AG04449 (cell line): ENCODE measurements around the gene SURF4.

Experiments
- CTCF ChIA-PET: fragments of 350-600 bp; formaldehyde crosslinking; extraction: SDS; loops from one replicate; lab custom pipeline; 2021; ENCODE audit warnings: antibody characterized with exemption; lab: Yijun Ruan, JAX
- POLR2A ChIA-PET: fragments of 400-600, 350-600 bp; formaldehyde crosslinking; extraction: SDS; loops from one replicate; lab custom pipeline; 2020; ENCODE audit warnings: antibody characterized with exemption, inconsistent platforms; lab: Yijun Ruan, JAX
- DNase-seq: peaks from one replicate; pipeline ENCODE4 v3.0.0-alpha.2; 2010; ENCODE audit warnings: low read depth, low spot score
- H3K4me3 ChIP-seq: 2 replicates; pipeline ENCODE4 v1.5.1; 2011; ENCODE audit warnings: low read depth, mild to moderate bottlenecking, control low read depth, low read length
- TF ChIP-seq, protein P1 (sequence below): IDR thresholded peaks from one replicate; pipeline ENCODE4 v1.5.1; 2011; ENCODE audit warnings: mild to moderate bottlenecking, moderate library complexity, low read length, control low read depth, inconsistent platforms; ENCODE audit not compliant: insufficient read depth; ENCODE audit errors: missing control alignments

SURF4 gene

DNA sequence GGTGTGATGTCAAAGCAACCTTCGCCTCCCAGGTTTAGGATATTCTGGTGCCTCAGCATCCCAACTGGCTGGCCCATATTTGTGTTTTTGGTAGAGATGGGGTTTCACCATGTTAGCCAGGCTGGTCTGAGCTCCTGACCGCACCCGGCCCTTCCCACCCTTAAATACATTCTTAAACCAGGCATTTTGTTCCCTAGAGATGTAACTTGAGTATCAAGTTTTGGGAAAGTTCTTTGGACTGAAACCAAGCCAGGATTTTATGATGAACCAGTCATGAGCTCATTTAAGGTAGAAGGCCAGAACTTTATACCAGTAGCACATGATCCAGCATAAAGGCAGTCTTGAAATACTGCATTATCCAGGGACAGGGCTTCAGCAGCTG, 24.3 kb downstream of the SURF4 start:
- ChIA-PET POLR2A (interaction anchor here (0.9 kb wide), 2 partner anchors 9 to 12 kb away, joined by 3 read pairs; no protein-coding TSS in a partner anchor), CTCF (interaction anchor here (0.6 to 1.7 kb wide), 5 partner anchors 8 to 208 kb away, joined by 3 to 8 read pairs (median 3); no protein-coding TSS in a partner anchor)

DNA sequence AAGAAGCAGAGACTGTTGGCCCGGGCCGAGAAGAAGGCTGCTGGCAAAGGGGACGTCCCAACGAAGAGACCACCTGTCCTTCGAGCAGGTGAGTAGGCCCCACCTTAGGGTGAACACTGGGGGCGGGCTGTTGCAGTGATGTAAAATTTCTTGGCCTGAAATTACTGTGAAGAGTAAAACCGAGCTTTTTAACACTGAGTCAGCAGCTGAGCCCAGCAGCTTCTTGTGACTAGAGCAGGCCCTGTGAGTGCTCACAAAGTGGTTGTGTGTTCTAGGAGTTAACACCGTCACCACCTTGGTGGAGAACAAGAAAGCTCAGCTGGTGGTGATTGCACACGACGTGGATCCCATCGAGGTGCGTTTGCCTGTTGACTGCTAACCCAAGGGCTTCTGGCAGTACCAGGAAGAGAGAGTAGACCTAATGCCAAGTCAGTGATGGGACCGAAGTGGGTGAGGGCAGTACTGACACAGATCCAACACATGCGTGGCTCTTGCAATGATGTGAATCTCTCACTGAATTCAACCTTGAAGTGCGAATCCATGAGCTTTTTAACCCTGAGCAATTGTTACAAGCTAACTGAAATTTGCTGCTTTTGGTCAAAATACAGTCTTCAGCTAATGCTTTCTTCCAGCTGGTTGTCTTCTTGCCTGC, 25.8 kb downstream of the SURF4 start:
- H3K4me3 ChIP-seq, result peak overlapping the region; percentile 25
- CTCF ChIA-PET, result interaction anchor here (0.9 to 1.2 kb wide), 5 partner anchors 9 to 169 kb away, joined by 3 read pairs; no protein-coding TSS in a partner anchor
- POLR2A ChIA-PET, result interaction anchor here (0.7 to 0.9 kb wide), 2 partner anchors 20 to 135 kb away, joined by 3 to 4 read pairs; no protein-coding TSS in a partner anchor
- no peak for DNase-seq
- TF ChIP-seq, protein P1, sequence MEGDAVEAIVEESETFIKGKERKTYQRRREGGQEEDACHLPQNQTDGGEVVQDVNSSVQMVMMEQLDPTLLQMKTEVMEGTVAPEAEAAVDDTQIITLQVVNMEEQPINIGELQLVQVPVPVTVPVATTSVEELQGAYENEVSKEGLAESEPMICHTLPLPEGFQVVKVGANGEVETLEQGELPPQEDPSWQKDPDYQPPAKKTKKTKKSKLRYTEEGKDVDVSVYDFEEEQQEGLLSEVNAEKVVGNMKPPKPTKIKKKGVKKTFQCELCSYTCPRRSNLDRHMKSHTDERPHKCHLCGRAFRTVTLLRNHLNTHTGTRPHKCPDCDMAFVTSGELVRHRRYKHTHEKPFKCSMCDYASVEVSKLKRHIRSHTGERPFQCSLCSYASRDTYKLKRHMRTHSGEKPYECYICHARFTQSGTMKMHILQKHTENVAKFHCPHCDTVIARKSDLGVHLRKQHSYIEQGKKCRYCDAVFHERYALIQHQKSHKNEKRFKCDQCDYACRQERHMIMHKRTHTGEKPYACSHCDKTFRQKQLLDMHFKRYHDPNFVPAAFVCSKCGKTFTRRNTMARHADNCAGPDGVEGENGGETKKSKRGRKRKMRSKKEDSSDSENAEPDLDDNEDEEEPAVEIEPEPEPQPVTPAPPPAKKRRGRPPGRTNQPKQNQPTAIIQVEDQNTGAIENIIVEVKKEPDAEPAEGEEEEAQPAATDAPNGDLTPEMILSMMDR, result no peak

More for the DNA sequence above, 24.3 kb downstream of the SURF4 start:
- DNase-seq, result no peak
- H3K4me3 ChIP-seq, result no peak overlapping the region
- TF ChIP-seq, protein P1, result no peak

DNA sequence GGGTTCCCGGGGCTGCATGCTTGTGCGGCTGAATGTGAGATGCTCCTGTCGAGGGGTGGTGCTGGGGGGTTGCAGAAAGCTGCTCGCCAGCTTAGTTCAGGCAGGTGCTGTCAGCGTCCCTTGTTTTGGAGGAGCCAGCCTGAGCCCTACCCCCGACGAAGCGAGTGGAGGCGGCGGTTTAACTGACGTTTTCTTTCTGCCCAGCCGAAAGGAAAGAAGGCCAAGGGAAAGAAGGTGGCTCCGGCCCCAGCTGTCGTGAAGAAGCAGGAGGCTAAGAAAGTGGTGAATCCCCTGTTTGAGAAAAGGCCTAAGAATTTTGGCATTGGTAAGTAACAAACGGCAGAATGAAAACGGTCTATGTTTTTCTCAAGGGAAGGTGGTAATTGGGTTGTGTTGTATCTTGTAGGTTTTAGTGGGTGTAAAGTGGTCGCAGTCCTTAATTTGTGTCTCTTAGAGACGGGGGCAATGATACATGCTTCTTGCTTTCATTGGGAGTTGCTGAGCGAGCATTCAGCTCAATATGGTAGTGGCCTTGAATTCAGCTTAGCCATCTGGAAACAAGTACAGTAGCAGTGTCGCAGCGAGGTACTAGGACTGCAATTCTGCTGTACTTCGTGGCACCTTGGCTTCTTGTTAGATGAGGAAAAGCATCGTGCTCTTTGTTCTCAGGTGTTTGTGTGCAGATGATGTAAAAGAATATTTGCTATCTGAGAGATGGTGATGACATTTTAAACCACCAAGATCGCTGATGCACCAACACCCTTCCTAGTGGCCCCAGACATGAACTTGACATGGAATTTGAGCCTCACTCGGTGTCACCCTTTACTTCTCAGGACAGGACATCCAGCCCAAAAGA, 26.9 kb downstream of the SURF4 start:
- CTCF ChIA-PET, result interaction anchor here (1.2 to 1.7 kb wide), 2 partner anchors 8 to 14 kb away, joined by 3 to 6 read pairs; no protein-coding TSS in a partner anchor
- H3K4me3 ChIP-seq, result peak overlapping the region; percentile 96
- POLR2A ChIA-PET, result interaction anchor here (0.8 to 2.1 kb wide), 8 partner anchors 7 to 213 kb away, joined by 3 to 14 read pairs (median 8); partner anchors contain the start of genes SURF1 and SURF2
- no peak for DNase-seq
- TF ChIP-seq, protein P1, result no peak

DNA sequence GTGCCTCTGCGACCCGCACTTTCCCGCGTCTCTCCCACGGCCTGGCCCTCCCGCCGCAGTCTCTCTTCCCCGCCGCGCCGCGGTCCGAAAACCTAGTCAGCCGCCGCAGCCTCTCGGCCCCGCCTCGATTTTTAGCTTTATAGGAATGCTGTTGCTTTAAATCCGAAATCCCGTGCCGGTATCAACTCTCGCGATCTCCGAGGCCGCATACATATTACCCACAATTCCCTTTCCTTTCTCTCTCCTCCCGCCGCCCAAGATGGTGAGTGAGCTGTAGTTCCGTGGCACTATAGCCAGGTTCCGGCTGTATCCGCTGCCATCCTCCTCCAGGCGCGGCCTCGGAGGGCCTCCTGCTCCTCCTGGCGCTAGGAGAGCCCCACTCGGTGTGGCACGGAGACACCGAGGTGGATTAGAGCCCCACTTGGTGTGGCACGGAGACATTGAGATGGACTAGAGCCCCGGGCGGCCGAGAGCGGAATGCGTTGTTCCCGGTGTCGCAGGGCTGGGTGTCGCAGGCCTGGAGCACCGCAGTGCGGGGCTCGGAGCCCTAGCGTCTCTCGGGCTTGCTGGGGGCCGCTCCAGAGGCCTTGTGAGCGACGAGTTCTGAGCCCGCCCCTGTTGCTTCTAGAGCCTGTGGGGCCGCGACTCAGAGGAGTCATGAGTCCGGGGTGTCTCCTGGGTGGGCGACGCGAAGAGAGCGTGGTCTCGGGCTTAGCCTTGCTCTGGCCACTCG, 27.7 kb downstream of the SURF4 start, which contains the start of the genes MED22 and RPL7A:
TSS of gene MED22 (minus strand) at position 147 of the 733 bp plus-strand sequence. CDS start 1,469 bp downstream, outside the sequence.
TSS of gene RPL7A (plus strand) at position 234 of the 733 bp plus-strand sequence. CDS start at position 260, 26 bp downstream.
- TF ChIP-seq, protein P1, result no peak
- ChIA-PET POLR2A (interaction anchor here (0.6 to 2.1 kb wide), 19 partner anchors 8 to 213 kb away, joined by 3 to 14 read pairs (median 4); partner anchors contain the start of genes CACFD1, SLC2A6, SURF1 and SURF2), CTCF (interaction anchor here (1.2 to 1.8 kb wide), 3 partner anchors 9 to 161 kb away, joined by 3 to 6 read pairs (median 6); no protein-coding TSS in a partner anchor)
- H3K4me3 ChIP-seq, result peak within 1 kb of the TSS; percentile 96
- DNase-seq, result peak; percentile 73

DNA sequence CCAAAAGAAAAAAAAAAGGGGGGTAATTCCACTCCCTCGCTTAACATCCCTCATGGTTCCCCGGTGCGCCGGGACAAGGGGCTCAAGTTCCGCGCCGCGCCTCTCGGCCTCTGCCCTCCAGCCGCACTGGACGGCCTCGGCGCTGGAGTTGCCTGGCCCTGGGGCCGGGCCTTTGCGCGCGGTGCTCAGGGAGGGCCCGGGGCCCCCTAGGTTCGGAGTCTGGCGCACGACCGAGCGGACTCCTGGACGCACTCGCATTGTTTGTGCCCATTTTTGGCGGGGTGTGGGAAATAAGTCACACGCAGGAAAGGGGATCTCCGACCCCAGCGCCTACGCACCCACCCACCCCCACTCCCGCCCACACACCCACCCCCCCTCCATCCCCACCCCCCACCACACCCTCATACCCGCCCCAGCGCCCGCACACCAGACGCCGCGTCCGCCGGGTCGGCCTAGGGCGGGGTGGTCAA, 28.3 kb downstream of the SURF4 start:
- POLR2A ChIA-PET, result interaction anchor here (0.6 to 2.1 kb wide), 20 partner anchors 8 to 319 kb away, joined by 3 to 14 read pairs (median 4); partner anchors contain the start of genes CACFD1, SLC2A6, SURF1 and SURF2
- H3K4me3 ChIP-seq, result peak overlapping the region; percentile 96
- TF ChIP-seq, protein P1, result no peak
- CTCF ChIA-PET, result interaction anchor here (1.1 to 1.8 kb wide), 3 partner anchors 9 to 161 kb away, joined by 3 to 6 read pairs (median 6); partner anchors contain the start of genes SURF1 and SURF2
- no peak for DNase-seq
